Activated T-helper 17 cell treated with anti-CD3 and anti-CD28 coated beads, Interleukin-2, amount 50 U/mL, for 72 hours (primary cell): ENCODE measurements around the gene MPP2. TPM values are rescaled to one million over a fixed set of nuclear protein-coding genes. Genes with fewer than 3 reads are reported as not detected.
"Not testable (repeated sequence)": the region's sequence is repeated elsewhere in the genome, so short reads cannot be mapped to it uniquely, and the experiment has no call there.

Source experiments
- ATAC-seq: fragments of 150-1000 bp; cut with Tn5 transposase; replicated peaks from 2 replicates; pipeline ENCODE4 v1.10.0; 2021; ENCODE audit warnings: mild to moderate bottlenecking, moderate library complexity
- H3K27ac Mint-ChIP-seq: one replicate; pipeline ENCODE4 v1.8.0; 2022; ENCODE audit warnings: mixed read lengths
- H3K27me3 Mint-ChIP-seq: one replicate; pipeline ENCODE4 v1.8.0; 2022; ENCODE audit warnings: mixed read lengths
- H3K36me3 Mint-ChIP-seq: one replicate; pipeline ENCODE4 v1.8.0; 2022; ENCODE audit warnings: low read depth, mild to moderate bottlenecking, mixed read lengths
- H3K4me1 Mint-ChIP-seq: one replicate; pipeline ENCODE4 v1.8.0; 2022; ENCODE audit warnings: mixed read lengths
- H3K4me3 Mint-ChIP-seq: one replicate; pipeline ENCODE4 v1.8.0; 2022; ENCODE audit warnings: mild to moderate bottlenecking, mixed read lengths
- H3K9me3 Mint-ChIP-seq: one replicate; pipeline ENCODE4 v1.8.0; 2022; ENCODE audit warnings: mixed read lengths
- total RNA-seq, 2 donors: library from RNA; stranded (reverse); gene quantifications; one replicate each; pipeline ENCODE4 v1.2.3, GENCODE V29; 2022

Gene MPP2
- total RNA-seq, 2 donors from 2014 or later, result 1.3 to 3.3 TPM

GRCh38 chr17:43842975-43843325 is 64.4 kb downstream of the MPP2 start:
- H3K27ac Mint-ChIP-seq, result no peak overlapping the region

DNA sequence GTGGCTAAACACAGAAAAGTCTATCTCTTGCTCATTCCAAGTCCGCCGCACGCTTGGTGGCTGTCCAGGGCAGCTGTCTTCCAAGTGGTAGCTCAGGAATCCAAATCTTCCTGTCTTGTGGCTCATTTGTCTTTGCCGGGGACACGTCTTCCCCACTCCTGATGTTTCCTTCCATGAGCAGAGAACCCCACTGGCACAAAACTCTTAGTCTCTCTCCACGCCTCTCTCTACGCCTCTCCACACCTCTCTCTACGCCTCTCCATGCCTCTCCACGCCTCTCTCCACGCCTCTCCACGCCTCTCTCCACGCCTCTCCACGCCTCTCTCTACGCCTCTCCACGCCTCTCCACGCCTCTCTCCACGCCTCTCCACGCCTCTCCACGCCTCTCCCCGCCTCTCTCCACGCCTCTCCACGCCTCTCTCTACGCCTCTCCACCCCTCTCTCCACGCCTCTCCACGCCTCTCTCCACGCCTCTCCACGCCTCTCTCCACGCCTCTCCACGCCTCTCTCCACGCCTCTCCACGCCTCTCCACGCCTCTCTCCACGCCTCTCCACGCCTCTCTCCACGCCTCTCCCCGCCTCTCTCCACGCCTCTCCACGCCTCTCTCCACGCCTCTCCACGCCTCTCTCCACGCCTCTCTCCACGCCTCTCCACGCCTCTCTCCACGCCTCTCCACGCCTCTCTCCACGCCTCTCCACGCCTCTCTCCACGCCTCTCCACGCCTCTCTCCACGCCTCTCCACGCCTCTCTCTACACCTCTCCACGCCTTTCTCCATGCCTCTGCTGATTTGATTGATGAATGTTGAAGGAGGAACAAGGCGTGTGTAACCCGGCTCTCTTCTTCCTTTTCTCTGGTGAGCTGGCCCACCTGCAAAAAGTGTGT is 65.0 kb downstream of the MPP2 start:
- not testable (repeated sequence) for H3K4me3 Mint-ChIP-seq, H3K27ac Mint-ChIP-seq, H3K36me3 Mint-ChIP-seq, H3K9me3 Mint-ChIP-seq, H3K4me1 Mint-ChIP-seq, ATAC-seq
- H3K27me3 Mint-ChIP-seq, result peaks cover 15% of the 10 kb centered on the region

More at GRCh38 chr17:43842975-43843325, 64.4 kb downstream of the MPP2 start:
- no peak overlapping the region for H3K4me3 Mint-ChIP-seq
- no peaks in the 10 kb centered on the region for H3K9me3 Mint-ChIP-seq
- no peak for ATAC-seq
- no peaks in the 10 kb centered on the region for H3K4me1 Mint-ChIP-seq
- peaks cover 19% of the 10 kb centered on the region for H3K27me3 Mint-ChIP-seq
- no peaks in the 10 kb centered on the region for H3K36me3 Mint-ChIP-seq

DNA sequence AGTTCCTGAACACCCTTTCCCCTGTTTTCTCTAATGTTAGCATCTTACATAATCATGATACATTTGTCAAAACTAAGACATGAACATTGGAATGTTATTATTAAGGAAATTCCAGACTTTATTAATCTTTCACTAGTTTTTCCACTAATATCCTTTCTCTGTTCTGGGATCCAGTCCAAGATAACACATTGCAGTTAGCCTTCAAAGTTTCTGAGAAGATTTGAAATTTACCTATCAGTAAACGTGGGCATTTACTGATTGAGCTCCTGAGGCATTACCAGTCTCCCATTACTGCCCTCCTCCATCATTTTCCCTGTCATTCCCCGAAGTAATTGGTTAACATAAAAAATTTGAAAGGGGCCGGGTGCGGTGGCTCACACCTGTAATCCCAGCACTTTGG is 66.1 kb downstream of the MPP2 start:
- Mint-ChIP-seq H3K36me3 (no peaks in the 10 kb centered on the region), H3K27ac (no peak overlapping the region), H3K4me3 (no peak overlapping the region), H3K4me1 (no peaks in the 10 kb centered on the region), H3K9me3 (no peaks in the 10 kb centered on the region), H3K27me3 (peaks cover 15% of the 10 kb centered on the region)
- no peak for ATAC-seq

GRCh38 chr17:43840814-43841213 is 66.5 kb downstream of the MPP2 start:
- H3K27ac Mint-ChIP-seq, result no peak overlapping the region
- ATAC-seq, result no peak
- H3K36me3 Mint-ChIP-seq, result no peaks in the 10 kb centered on the region
- peaks cover 18% of the 10 kb centered on the region for H3K27me3 Mint-ChIP-seq
- no peaks in the 10 kb centered on the region for H3K4me1 Mint-ChIP-seq
- H3K4me3 Mint-ChIP-seq, result no peak overlapping the region
- no peaks in the 10 kb centered on the region for H3K9me3 Mint-ChIP-seq

- Mint-ChIP-seq H3K4me1 (no peaks in the 10 kb centered on the region), H3K4me3 (no peak overlapping the region), H3K9me3 (no peaks in the 10 kb centered on the region), H3K27me3 (peaks cover 21% of the 10 kb centered on the region), H3K27ac (no peak overlapping the region), H3K36me3 (no peaks in the 10 kb centered on the region)
- ATAC-seq, result no peak
These were observed 67.6 kb downstream of the MPP2 start for GRCh38 chr17:43839670-43840108.

DNA sequence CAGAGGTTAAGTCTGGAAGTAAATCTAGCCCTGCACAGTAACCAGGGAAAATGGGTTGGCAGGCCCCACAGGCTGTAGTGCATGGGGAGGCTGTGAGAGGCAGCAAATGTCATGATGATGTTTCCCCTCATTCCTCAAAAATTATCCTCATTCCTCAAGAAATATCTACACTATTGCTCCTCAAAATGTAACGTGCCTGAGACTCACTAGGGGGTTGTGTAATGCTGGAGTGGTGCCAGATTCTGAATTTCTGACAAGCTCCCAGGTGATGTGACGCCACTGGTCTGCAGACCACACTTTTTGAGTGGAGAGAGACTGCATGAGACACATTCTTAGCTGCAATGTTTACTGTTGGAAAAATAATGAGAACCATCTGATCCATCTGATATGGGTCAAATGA is 73.2 kb downstream of the MPP2 start:
- peak overlapping the region; percentile 79 for H3K4me3 Mint-ChIP-seq
- no peak overlapping the region for H3K27ac Mint-ChIP-seq
- peaks cover 14% of the 10 kb centered on the region for H3K4me1 Mint-ChIP-seq
- no peaks in the 10 kb centered on the region for H3K36me3 Mint-ChIP-seq
- ATAC-seq, result no peak
- H3K27me3 Mint-ChIP-seq, result peaks cover 19% of the 10 kb centered on the region
- H3K9me3 Mint-ChIP-seq, result no peaks in the 10 kb centered on the region

DNA sequence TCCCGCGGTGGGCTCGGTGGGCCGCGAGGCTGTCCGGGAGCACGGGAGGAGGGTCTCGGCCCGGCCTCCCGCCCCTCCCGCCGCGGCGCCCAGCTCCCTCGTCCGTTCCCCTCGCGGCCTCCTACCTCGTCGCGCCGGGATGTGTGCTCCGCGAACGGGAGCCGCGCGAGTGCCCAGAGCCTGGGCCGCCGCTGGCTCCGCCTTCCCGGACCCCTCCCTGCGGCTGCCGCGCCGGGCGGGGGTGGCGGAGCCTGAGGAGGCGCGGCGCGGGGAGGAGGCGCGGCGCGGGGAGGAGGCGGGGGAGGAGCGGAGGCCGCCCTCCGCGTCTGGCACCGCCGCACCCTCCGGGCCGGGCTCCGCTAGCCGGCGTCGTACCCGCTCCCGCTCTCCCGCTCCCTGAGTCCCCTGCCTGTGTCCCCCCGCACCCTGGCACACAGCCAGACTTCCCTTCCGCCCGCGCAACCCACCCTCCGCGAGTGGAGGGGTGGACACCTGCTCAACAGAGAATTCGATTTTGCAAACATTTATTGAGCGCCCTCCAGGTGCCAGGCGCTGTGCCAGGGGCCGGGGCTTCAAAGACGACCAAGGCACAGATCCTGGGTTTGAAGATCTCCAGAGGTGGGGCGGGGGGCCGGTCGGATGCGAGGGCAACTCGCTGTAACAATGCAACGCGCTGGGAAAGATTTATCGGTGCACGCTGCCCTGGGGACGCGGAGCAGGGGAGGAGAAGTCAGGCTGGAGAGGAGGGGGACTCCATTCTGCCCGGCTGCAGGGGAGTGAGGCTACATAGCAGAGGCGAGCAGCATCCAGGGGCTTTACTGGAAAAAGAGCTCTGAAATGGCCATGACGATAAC is 74.1 kb downstream of the MPP2 start, which contains the start of gene MPP3:
Gene MPP3, minus strand, starts transcription at position 171 of the 854 bp plus-strand sequence. CDS start 1,240 bp downstream, outside the sequence.
- peak within 1 kb of the TSS; percentile 79 for H3K4me3 Mint-ChIP-seq
- H3K36me3 Mint-ChIP-seq, result no peaks in the 10 kb centered on the region
- ATAC-seq, result peak; percentile 64
- no peak within 1 kb of the TSS for H3K27ac Mint-ChIP-seq
- H3K4me1 Mint-ChIP-seq, result peaks cover 14% of the 10 kb centered on the region
- H3K27me3 Mint-ChIP-seq, result peaks cover 19% of the 10 kb centered on the region
- no peaks in the 10 kb centered on the region for H3K9me3 Mint-ChIP-seq

- H3K9me3 Mint-ChIP-seq, result no peaks in the 10 kb centered on the region
- ATAC-seq, result peak; percentile 25
- H3K4me3 Mint-ChIP-seq, result peak overlapping the region; percentile 62
- peaks cover 19% of the 10 kb centered on the region for H3K27me3 Mint-ChIP-seq
- H3K27ac Mint-ChIP-seq, result no peak overlapping the region
- H3K4me1 Mint-ChIP-seq, result peaks cover 14% of the 10 kb centered on the region
- H3K36me3 Mint-ChIP-seq, result no peaks in the 10 kb centered on the region
These were observed 75.0 kb downstream of the MPP2 start for GRCh38 chr17:43832168-43832975.

- Mint-ChIP-seq H3K27ac (no peak overlapping the region), H3K9me3 (no peaks in the 10 kb centered on the region), H3K4me1 (peaks cover 14% of the 10 kb centered on the region), H3K36me3 (no peaks in the 10 kb centered on the region), H3K27me3 (peaks cover 19% of the 10 kb centered on the region), H3K4me3 (peak overlapping the region; percentile 62)
- no peak for ATAC-seq
These were observed 75.7 kb downstream of the MPP2 start for GRCh38 chr17:43831633-43832032.

DNA sequence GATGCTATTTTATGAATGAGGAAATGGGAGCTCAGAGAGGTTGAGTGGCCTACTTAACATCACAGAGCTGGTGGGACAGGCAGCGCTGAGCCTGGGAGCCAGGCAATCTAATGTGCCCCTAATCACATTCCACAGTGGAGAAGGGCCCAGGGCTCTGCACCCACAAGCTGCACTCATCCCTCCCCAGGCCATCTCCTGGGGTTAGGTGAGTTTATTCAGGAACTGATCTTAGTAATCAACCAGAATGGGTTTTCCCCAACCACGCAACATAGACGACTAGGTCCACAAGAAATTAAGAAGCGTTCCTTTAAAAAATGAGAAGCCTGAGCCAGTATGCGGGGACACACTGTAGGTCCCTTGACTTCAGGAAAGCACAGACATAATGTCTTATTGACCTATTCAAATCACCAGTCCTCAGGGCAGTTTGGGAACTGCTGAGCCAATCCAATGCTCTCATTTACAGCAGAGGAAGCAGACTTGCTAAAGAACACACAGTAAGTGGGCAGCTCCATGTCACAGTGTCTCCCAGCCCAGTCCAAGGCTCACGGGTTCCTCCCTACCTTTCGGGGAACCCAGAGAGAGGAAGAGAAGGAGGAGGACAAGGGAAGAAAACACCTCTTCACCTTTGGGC is 76.7 kb downstream of the MPP2 start:
- Mint-ChIP-seq H3K4me1 (peaks cover 14% of the 10 kb centered on the region), H3K27ac (peak overlapping the region; percentile 20), H3K9me3 (no peaks in the 10 kb centered on the region), H3K36me3 (no peaks in the 10 kb centered on the region), H3K4me3 (peak overlapping the region; percentile 15), H3K27me3 (peaks cover 14% of the 10 kb centered on the region)
- ATAC-seq, result peak; percentile 88

DNA sequence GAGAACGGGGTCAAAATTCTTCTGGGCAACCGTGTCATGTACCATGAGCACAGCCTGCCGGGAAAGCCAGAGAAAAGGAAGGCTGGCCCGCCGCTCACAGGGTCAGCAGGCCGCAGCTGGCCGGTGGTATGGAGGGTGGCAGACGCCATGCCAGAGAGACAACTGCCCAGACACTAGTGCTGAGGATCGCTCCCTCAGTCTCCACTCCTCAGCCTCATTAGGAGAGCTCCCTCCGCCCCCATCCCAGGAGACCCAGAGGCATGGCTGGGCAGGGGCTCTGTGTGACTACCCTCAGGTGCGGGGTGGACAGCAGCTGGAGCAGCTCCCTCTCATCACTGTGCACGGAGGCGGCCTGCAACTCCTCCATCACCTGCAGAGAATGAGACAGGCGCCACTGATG is 77.6 kb downstream of the MPP2 start:
- Mint-ChIP-seq H3K4me3 (no peak overlapping the region), H3K9me3 (no peaks in the 10 kb centered on the region)

GRCh38 chr17:43827596-43827995 is 79.7 kb downstream of the MPP2 start:
- Mint-ChIP-seq H3K27me3 (no peaks in the 10 kb centered on the region), H3K36me3 (no peaks in the 10 kb centered on the region), H3K4me3 (no peak overlapping the region), H3K27ac (no peak overlapping the region), H3K9me3 (no peaks in the 10 kb centered on the region), H3K4me1 (peaks cover 7% of the 10 kb centered on the region)
- ATAC-seq, result no peak

More for the DNA sequence above, 77.6 kb downstream of the MPP2 start:
- ATAC-seq, result no peak
- Mint-ChIP-seq H3K27me3 (peaks cover 13% of the 10 kb centered on the region), H3K36me3 (no peaks in the 10 kb centered on the region), H3K27ac (no peak overlapping the region), H3K4me1 (peaks cover 14% of the 10 kb centered on the region)

DNA sequence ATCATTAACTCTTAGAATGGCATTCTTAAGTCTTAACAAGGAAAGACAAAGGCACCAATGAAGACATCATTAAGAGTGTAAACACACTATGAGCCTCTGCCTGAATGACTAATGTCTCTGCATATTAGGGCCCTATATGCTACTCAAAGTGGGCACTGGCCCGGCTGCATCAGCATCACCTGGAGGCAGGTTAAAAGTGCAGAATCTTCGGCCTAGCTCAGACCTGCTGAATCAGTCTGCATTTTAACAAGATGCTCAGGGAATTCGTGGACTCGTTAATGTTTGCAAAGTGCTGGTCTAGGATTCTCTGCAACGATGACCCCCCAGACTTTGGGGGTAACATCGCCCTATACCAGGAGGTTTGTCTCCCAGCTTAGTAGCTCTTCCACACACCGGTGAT is 81.1 kb downstream of the MPP2 start:
- Mint-ChIP-seq H3K9me3 (no peaks in the 10 kb centered on the region), H3K27ac (no peak overlapping the region), H3K36me3 (no peaks in the 10 kb centered on the region), H3K27me3 (no peaks in the 10 kb centered on the region), H3K4me1 (peaks cover 7% of the 10 kb centered on the region), H3K4me3 (no peak overlapping the region)
- ATAC-seq, result no peak

GRCh38 chr17:43825567-43825966 is 81.8 kb downstream of the MPP2 start:
- no peaks in the 10 kb centered on the region for H3K27me3 Mint-ChIP-seq
- H3K4me3 Mint-ChIP-seq, result no peak overlapping the region
- no peak overlapping the region for H3K27ac Mint-ChIP-seq
- H3K36me3 Mint-ChIP-seq, result no peaks in the 10 kb centered on the region
- no peak for ATAC-seq
- no peaks in the 10 kb centered on the region for H3K9me3 Mint-ChIP-seq
- H3K4me1 Mint-ChIP-seq, result peaks cover 3% of the 10 kb centered on the region
